ENCODE data around the gene GBP1. TPM values are rescaled to one million over a fixed set of nuclear protein-coding genes. Genes with fewer than 3 reads are reported as not detected.

GBP1 gene
- total RNA-seq, 2 donors from 2014 or later: not detected

DNA sequence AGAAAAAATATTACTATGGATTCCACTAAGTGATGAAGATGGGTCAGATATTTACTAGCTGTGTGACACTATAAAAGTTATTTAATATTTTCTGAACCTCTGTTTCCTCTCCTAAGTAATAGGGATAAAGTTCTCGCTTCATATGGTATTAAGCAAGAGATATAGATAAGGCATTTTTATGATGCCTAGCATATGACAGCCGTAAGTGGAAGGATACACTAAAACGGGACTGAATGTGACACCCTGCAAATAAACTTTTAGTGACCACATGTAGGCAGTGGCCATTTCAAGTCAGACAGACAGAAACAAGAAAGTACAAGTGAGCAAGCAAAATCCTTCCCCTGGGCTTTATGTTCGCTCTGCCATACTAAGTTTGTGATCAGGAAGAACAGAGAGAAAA is 56.5 kb downstream of the GBP1 start:
- WGBS, 2 experiments (ENCODE audit: insufficient coverage in 1 of 2, insufficient read length in 1 of 2): 88 to 100% methylated on average over 3 to 4 of the region's 4 CpGs
- Histone ChIP-seq H3K4me1 (ENCODE audit: control insufficient read depth, insufficient read depth, low read length) (peaks cover 2% of the 10 kb centered on the region), H3K9me3 (ENCODE audit: control insufficient read depth, low read length) (peaks cover 16% of the 10 kb centered on the region), H3K27ac (ENCODE audit: low read depth, low read length) (no peak overlapping the region), H3K9ac (ENCODE audit: extremely low read depth, low read length, poor library complexity, severe bottlenecking) (no peak overlapping the region), H3K4me3 (ENCODE audit: low read length) (no peak overlapping the region), H3K27me3 (ENCODE audit: control insufficient read depth, insufficient read depth, low read length, poor library complexity, severe bottlenecking) (no peaks in the 10 kb centered on the region), H3K36me3 (ENCODE audit: control insufficient read depth, insufficient read depth, low read length) (no peaks in the 10 kb centered on the region)
- no peaks in the 10 kb centered on the region for H3K27me3 Mint-ChIP-seq (ENCODE audit: insufficient read depth)
- TF ChIP-seq CTCF (conservative IDR thresholded peaks at IDR 0.05): no peak
- no peak overlapping the region for H3K27ac Mint-ChIP-seq
- H3K9me3 Mint-ChIP-seq: peaks cover 11% of the 10 kb centered on the region
- H3K36me3 Mint-ChIP-seq (ENCODE audit: low read depth): peaks cover 2% of the 10 kb centered on the region
- H3K4me1 Mint-ChIP-seq: peaks cover 5% of the 10 kb centered on the region
- H3K4me3 Mint-ChIP-seq: no peak overlapping the region
- DNase-seq: no peak

GRCh38 chr1:89005286-89006151 is 59.5 kb downstream of the GBP1 start:
- no peak overlapping the region for H3K9ac ChIP-seq (ENCODE audit: extremely low read depth, low read length, poor library complexity, severe bottlenecking)
- no peak overlapping the region for H3K4me3 ChIP-seq (ENCODE audit: low read length)
- peaks cover 13% of the 10 kb centered on the region for H3K9me3 Mint-ChIP-seq
- peaks cover 2% of the 10 kb centered on the region for H3K36me3 Mint-ChIP-seq (ENCODE audit: low read depth)
- H3K27ac Mint-ChIP-seq: peak overlapping the region; percentile 58
- H3K9me3 ChIP-seq (ENCODE audit: control insufficient read depth, low read length): peaks cover 21% of the 10 kb centered on the region
- no peaks in the 10 kb centered on the region for H3K27me3 Mint-ChIP-seq (ENCODE audit: insufficient read depth)
- no peak overlapping the region for H3K4me3 Mint-ChIP-seq
- WGBS, 2 experiments (ENCODE audit: insufficient coverage in 1 of 2, insufficient read length in 1 of 2): 90 to 93% methylated on average over 4 to 9 of the region's 9 CpGs
- no peak for TF ChIP-seq CTCF (conservative IDR thresholded peaks at IDR 0.05)
- H3K27ac ChIP-seq (ENCODE audit: low read depth, low read length): no peak overlapping the region
- no peaks in the 10 kb centered on the region for H3K36me3 ChIP-seq (ENCODE audit: control insufficient read depth, insufficient read depth, low read length)
- H3K4me1 ChIP-seq (ENCODE audit: control insufficient read depth, insufficient read depth, low read length): peaks cover 5% of the 10 kb centered on the region
- DNase-seq: no peak
- peaks cover 13% of the 10 kb centered on the region for H3K4me1 Mint-ChIP-seq
- H3K27me3 ChIP-seq (ENCODE audit: control insufficient read depth, insufficient read depth, low read length, poor library complexity, severe bottlenecking): no peaks in the 10 kb centered on the region

Other genes with a start within 250 kb of the GBP1 start
- 10 to 100 TPM; 18.6 to 19.9 TPM for gene GTF2B, start 173.6 kb downstream of the GBP1 start, total RNA-seq
- 10 to 100 TPM; 33.9 to 36.4 TPM for gene KYAT3, start 72.6 kb downstream of the GBP1 start, total RNA-seq
- gene RBMXL1, start 72.6 kb downstream of the GBP1 start, total RNA-seq: 10 to 100 TPM; 20.1 to 27.7 TPM
- gene GBP3, start 42.3 kb downstream of the GBP1 start, total RNA-seq: not detected
- not detected for gene GBP2, start 60.9 kb upstream of the GBP1 start, total RNA-seq
- gene GBP7, start 110.8 kb upstream of the GBP1 start, total RNA-seq: not detected
- gene GBP4, start 133.7 kb upstream of the GBP1 start, total RNA-seq: 1 to 10 TPM in 1 of 2 donors, under 1 TPM in 1; 0.55 to 2.8 TPM
- gene GBP5, start 207.7 kb upstream of the GBP1 start, total RNA-seq: not detected

All from endodermal cell (in vitro differentiated cells).